Type B pancreatic cell (in vitro differentiated cells): ENCODE data around the gene FAM120A. TPM values are rescaled to one million over a fixed set of nuclear protein-coding genes. Genes with fewer than 3 reads are reported as not detected.

ENCODE experiments used
- DNase-seq: peaks from one replicate; pipeline ENCODE4 v3.0.0; 2021; ENCODE audit warnings: mixed read lengths; ENCODE audit not compliant: unreplicated experiment; ENCODE audit errors: extremely low spot score
- H3K27ac Mint-ChIP-seq: 2 replicates; pipeline ENCODE4 v1.8.0; 2021; ENCODE audit warnings: mild to moderate bottlenecking, mixed read lengths
- H3K27me3 Mint-ChIP-seq: 2 replicates; pipeline ENCODE4 v1.8.0; 2021; ENCODE audit warnings: mixed read lengths
- H3K36me3 Mint-ChIP-seq: 2 replicates; pipeline ENCODE4 v1.8.0; 2021; ENCODE audit warnings: mixed read lengths
- H3K4me1 Mint-ChIP-seq: one replicate; pipeline ENCODE4 v1.8.0; 2021; ENCODE audit warnings: mixed read lengths; ENCODE audit not compliant: unreplicated experiment
- H3K4me3 Mint-ChIP-seq: 2 replicates; pipeline ENCODE4 v1.8.0; 2021; ENCODE audit warnings: mild to moderate bottlenecking, mixed read lengths
- H3K9me3 Mint-ChIP-seq: 2 replicates; pipeline ENCODE4 v1.8.0; 2021; ENCODE audit warnings: mixed read lengths
- long read RNA-seq: library from polyadenylated mRNA; unstranded; transcript quantifications from one replicate; pipeline ENCODE4 v2.0.0, GENCODE V29; 2020
- total RNA-seq: library from RNA; stranded (reverse); gene quantifications from 2 replicates; pipeline ENCODE4 v1.2.1, GENCODE V29; 2021; ENCODE audit warnings: low replicate concordance
- TF ChIP-seq, protein P1 (sequence below): fragments of 200-600 bp; sonication (generic); conservative IDR thresholded peaks from 2 replicates; pipeline ENCODE4 v1.5.0; 2021; ENCODE audit warnings: antibody characterized with exemption, mild to moderate bottlenecking

The FAM120A gene, protein sequence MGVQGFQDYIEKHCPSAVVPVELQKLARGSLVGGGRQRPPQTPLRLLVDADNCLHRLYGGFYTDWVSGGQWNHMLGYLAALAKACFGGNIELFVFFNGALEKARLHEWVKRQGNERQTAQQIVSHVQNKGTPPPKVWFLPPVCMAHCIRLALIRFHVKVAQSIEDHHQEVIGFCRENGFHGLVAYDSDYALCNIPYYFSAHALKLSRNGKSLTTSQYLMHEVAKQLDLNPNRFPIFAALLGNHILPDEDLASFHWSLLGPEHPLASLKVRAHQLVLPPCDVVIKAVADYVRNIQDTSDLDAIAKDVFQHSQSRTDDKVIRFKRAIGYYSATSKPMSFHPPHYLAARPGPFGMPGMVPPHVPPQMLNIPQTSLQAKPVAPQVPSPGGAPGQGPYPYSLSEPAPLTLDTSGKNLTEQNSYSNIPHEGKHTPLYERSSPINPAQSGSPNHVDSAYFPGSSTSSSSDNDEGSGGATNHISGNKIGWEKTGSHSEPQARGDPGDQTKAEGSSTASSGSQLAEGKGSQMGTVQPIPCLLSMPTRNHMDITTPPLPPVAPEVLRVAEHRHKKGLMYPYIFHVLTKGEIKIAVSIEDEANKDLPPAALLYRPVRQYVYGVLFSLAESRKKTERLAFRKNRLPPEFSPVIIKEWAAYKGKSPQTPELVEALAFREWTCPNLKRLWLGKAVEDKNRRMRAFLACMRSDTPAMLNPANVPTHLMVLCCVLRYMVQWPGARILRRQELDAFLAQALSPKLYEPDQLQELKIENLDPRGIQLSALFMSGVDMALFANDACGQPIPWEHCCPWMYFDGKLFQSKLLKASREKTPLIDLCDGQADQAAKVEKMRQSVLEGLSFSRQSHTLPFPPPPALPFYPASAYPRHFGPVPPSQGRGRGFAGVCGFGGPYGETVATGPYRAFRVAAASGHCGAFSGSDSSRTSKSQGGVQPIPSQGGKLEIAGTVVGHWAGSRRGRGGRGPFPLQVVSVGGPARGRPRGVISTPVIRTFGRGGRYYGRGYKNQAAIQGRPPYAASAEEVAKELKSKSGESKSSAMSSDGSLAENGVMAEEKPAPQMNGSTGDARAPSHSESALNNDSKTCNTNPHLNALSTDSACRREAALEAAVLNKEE
- 72.5 and 89.4 TPM in 2 replicates for total RNA-seq
- long read RNA-seq, full-length matches to known transcripts: 3 of 56 reads
- long read RNA-seq, partial matches to known transcripts: 42 of 56 reads
- long read RNA-seq, other reads (novel, unspliced or antisense): 11 of 56 reads

DNA sequence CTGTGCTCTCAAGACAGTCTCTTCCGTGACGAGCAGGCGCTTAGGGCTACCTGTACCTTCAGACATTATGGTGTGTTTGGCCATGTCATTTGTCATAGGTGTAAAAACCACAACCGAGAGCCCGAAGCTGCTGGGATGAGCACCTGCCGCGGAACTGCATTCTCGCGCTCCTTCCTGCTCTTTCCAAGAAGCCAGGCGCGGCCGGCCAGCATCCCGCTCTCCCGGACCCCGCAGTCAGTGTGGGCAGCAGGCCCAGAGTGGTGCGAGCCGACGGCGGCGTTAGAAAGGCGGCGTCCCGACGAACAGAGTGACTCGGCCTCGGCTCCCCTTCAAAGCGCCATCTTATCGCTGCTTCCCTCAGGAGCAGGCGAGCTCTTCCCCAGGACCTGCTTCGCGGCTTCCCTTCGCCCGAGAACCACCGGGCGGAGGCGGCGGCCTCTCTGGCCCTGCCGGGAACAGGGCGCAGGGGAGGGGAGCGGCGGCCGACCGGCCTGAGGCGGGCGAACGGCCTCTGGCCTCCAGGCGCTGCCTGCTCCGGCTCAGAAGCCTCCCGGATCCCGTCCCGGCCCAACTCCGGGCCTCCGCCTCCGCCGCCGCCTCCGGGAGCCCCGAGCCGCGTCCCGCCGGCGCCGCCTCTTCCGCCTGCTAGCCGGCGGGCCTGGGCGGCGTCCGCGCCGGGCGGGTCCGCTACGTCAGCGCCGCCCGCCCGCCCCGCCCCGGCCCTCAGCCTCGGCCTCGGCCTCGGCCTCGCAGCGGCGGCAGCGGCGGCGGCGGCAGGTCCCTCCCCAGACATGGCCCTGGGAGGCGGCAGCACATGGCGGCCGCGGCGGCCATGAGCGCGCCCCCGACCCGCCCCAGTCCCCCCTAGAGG, at the start of gene FAM120A:
Gene FAM120A (plus strand): TSS at position 741 of the 871 bp plus-strand sequence. CDS start 231 bp downstream, outside the sequence.
- DNase-seq: peak; percentile 80
- Mint-ChIP-seq H3K9me3 (no peaks in the 10 kb centered on the region), H3K27ac (peak within 1 kb of the TSS; percentile 97), H3K4me3 (peak within 1 kb of the TSS; percentile 96), H3K27me3 (no peaks in the 10 kb centered on the region), H3K36me3 (peaks cover 28% of the 10 kb centered on the region), H3K4me1 (peaks cover 26% of the 10 kb centered on the region)
- TF ChIP-seq, protein P1, sequence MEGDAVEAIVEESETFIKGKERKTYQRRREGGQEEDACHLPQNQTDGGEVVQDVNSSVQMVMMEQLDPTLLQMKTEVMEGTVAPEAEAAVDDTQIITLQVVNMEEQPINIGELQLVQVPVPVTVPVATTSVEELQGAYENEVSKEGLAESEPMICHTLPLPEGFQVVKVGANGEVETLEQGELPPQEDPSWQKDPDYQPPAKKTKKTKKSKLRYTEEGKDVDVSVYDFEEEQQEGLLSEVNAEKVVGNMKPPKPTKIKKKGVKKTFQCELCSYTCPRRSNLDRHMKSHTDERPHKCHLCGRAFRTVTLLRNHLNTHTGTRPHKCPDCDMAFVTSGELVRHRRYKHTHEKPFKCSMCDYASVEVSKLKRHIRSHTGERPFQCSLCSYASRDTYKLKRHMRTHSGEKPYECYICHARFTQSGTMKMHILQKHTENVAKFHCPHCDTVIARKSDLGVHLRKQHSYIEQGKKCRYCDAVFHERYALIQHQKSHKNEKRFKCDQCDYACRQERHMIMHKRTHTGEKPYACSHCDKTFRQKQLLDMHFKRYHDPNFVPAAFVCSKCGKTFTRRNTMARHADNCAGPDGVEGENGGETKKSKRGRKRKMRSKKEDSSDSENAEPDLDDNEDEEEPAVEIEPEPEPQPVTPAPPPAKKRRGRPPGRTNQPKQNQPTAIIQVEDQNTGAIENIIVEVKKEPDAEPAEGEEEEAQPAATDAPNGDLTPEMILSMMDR: no peak

DNA sequence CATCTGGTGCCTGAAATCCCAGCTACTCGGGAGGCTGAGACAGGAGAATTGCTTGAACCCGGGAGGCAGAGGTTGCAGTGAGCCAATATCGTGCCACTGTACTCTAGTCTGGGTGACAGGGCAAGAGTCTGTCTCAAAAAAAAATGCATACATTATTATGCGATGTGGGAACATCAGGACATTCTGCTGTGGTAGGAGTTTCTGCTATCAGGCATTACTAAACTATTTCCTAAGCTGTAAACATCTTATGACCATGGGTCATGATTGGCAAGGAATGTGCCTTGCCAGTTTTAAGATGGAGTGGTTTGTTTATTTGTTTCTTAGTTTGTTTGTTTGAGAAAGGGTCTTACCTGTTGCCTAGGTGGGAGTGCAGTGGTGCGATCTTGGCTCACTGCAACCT, 45.1 kb upstream of the FAM120A start:
- TF ChIP-seq, protein P1: no peak
- Mint-ChIP-seq H3K4me3 (no peak overlapping the region), H3K36me3 (no peaks in the 10 kb centered on the region)

DNA sequence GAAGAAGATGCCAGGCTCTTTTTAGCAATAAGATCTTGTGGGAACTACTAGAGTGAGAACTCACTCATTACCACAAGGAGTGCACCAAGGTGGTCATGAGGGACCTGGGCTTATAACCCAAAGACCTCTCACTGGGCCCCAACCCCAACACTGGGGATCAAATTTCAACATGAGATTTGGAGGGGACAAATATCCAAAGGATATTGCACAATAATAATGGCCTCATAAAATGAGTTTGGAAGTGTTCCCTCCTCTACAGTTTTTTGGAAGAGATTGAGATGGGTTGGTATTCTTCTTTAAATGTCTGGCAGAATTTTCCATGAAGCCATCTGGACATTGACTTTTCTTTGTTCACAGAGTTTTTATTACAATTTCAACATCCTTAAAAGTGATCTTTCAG, 38.0 kb upstream of the FAM120A start:
- H3K9me3 Mint-ChIP-seq: peaks cover 6% of the 10 kb centered on the region
- H3K4me1 Mint-ChIP-seq: no peaks in the 10 kb centered on the region
- no peaks in the 10 kb centered on the region for H3K36me3 Mint-ChIP-seq
- TF ChIP-seq, protein P1: no peak
- DNase-seq: no peak
- no peaks in the 10 kb centered on the region for H3K27me3 Mint-ChIP-seq
- H3K27ac Mint-ChIP-seq: no peak overlapping the region
- H3K4me3 Mint-ChIP-seq: no peak overlapping the region

More for the DNA sequence above, 45.1 kb upstream of the FAM120A start:
- peaks cover 4% of the 10 kb centered on the region for H3K27me3 Mint-ChIP-seq
- H3K27ac Mint-ChIP-seq: no peak overlapping the region
- no peaks in the 10 kb centered on the region for H3K9me3 Mint-ChIP-seq
- no peaks in the 10 kb centered on the region for H3K4me1 Mint-ChIP-seq
- DNase-seq: no peak

DNA sequence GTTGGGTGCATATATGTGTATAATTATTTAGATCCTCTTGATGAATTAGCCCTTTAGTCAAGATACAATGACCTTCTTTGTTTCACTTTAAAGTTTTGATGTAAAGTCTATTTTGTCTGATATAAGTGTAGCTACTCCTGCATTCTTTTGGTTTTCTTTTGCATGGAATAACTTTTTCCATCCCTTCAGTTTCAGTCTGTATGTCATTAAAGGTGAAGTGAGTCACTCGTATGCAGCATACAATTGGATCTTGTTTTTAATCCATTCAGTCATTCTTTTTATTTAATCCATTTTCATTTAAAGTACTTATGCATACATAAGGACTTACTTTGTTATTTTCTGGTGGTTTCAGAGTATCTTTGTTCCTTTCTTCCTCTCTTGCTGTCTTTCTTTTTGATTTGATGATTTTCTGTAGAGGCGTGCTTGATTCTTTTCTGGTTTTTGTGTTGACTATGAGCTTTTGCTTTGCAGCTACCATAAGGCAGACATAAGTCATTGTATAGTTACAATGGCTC, 36.3 kb upstream of the FAM120A start:
- Mint-ChIP-seq H3K4me3 (no peak overlapping the region), H3K9me3 (peaks cover 11% of the 10 kb centered on the region), H3K27ac (no peak overlapping the region), H3K36me3 (no peaks in the 10 kb centered on the region), H3K27me3 (no peaks in the 10 kb centered on the region), H3K4me1 (no peaks in the 10 kb centered on the region)
- TF ChIP-seq, protein P1: no peak
- no peak for DNase-seq
